HepG2 (cell line): ENCODE data around the gene NDUFB10. TPM values are rescaled to one million over a fixed set of nuclear protein-coding genes. Genes with fewer than 3 reads are reported as not detected.

Source experiments
- GTF2F1 ChIP-seq: fragments of 150-350 bp; IDR thresholded peaks from 2 replicates; pipeline ENCODE4 v1.6.1; 2014; ENCODE audit warnings: low read length
- KAT7 ChIP-seq: IDR thresholded peaks from 2 replicates; pipeline ENCODE4 v1.6.1; 2018; ENCODE audit warnings: borderline replicate concordance, missing compliant biosample characterization
- MLLT10 ChIP-seq: sonication (generic); formaldehyde crosslinking; IDR thresholded peaks from 2 replicates; pipeline ENCODE4 v1.4.0; 2020; ENCODE audit warnings: missing genetic modification reagents
- POLR2A ChIP-seq, 2 experiments: IDR thresholded peaks; 2 replicates each; pipeline ENCODE4 v1.6.1; 2011; ENCODE audit warnings: low read depth in 2 of 2, low read length in 2 of 2, mild to moderate bottlenecking in 1 of 2, moderate library complexity in 1 of 2; ENCODE audit not compliant: insufficient read depth in 1 of 2
- SCMH1 ChIP-seq: sonication (generic); formaldehyde crosslinking; IDR thresholded peaks from 2 replicates; pipeline ENCODE4 v1.9.0; 2021; ENCODE audit warnings: missing genetic modification reagents, mild to moderate bottlenecking, borderline replicate concordance
- SP140L ChIP-seq: sonication (generic); formaldehyde crosslinking; IDR thresholded peaks from 2 replicates; pipeline ENCODE4 v1.4.0; 2020; ENCODE audit warnings: missing genetic modification reagents, borderline replicate concordance
- TARDBP ChIP-seq: sonication (generic); formaldehyde crosslinking; IDR thresholded peaks from 2 replicates; pipeline ENCODE4 v1.8.0; 2022; ENCODE audit warnings: mild to moderate bottlenecking, missing genetic modification reagents
- ZFP41 ChIP-seq: sonication (generic); formaldehyde crosslinking; IDR thresholded peaks from 2 replicates; pipeline ENCODE4 v1.4.0; 2020; ENCODE audit warnings: mild to moderate bottlenecking, missing genetic modification reagents, borderline replicate concordance
- ZMYM3 ChIP-seq: sonication (generic); formaldehyde crosslinking; IDR thresholded peaks from 2 replicates; pipeline ENCODE4 v1.5.1; 2020; ENCODE audit warnings: mild to moderate bottlenecking, missing genetic modification reagents
- ZNF354B ChIP-seq: sonication (generic); formaldehyde crosslinking; IDR thresholded peaks from 2 replicates; pipeline ENCODE4 v1.8.0; 2022; ENCODE audit warnings: mild to moderate bottlenecking, missing genetic modification reagents
- ZNF484 ChIP-seq: sonication (generic); formaldehyde crosslinking; IDR thresholded peaks from 2 replicates; pipeline ENCODE4 v1.5.1; 2020; ENCODE audit warnings: mild to moderate bottlenecking, low read depth, missing genetic modification reagents, borderline replicate concordance
- ZNF572 ChIP-seq: sonication (generic); formaldehyde crosslinking; IDR thresholded peaks from 2 replicates; pipeline ENCODE4 v1.5.1; 2020; ENCODE audit warnings: mild to moderate bottlenecking, missing genetic modification reagents
- ZZZ3 ChIP-seq: sonication (generic); formaldehyde crosslinking; IDR thresholded peaks from 2 replicates; pipeline ENCODE4 v1.4.0; 2020; ENCODE audit warnings: missing genetic modification reagents, mild to moderate bottlenecking, borderline replicate concordance
- polyA plus RNA-seq, 8 experiments: library from polyadenylated mRNA; depleted of rRNA in 3 of 8; stranded (reverse) in 7 of 8; unstranded in 1 of 8; fragments of >200 nt; fragmentation: Illumina TruSeq in 4 of 8; extraction: Trizol in 4 of 8; gene quantifications; 2 replicates each; pipeline versions ENCODE4 v1.2.1 to v1.2.3, GENCODE V29; 2011 to 2016; ENCODE audit warnings: low read depth in 4 of 8, missing spikeins in 1 of 8, mixed read lengths in 1 of 8; ENCODE audit not compliant: insufficient read depth in 1 of 8
- total RNA-seq, 5 experiments: library from RNA; depleted of rRNA; stranded (reverse); fragments of >200 nt; fragmentation: Illumina TruSeq; extraction: Trizol; gene quantifications; 2 replicates each; pipeline ENCODE4 v1.2.3, GENCODE V29; 2016; ENCODE audit warnings: low read depth in 1 of 5
- TF ChIP-seq, protein P1 (sequence below): sonication (generic); formaldehyde crosslinking; IDR thresholded peaks from 2 replicates; pipeline ENCODE4 v1.9.0; 2022; ENCODE audit warnings: low read depth, missing genetic modification reagents
- TF ChIP-seq, protein P2 (sequence below): sonication (generic); formaldehyde crosslinking; IDR thresholded peaks from 2 replicates; pipeline ENCODE4 v1.9.0; 2022; ENCODE audit warnings: missing genetic modification reagents, mild to moderate bottlenecking, borderline replicate concordance
- TF ChIP-seq, protein P3 (sequence below): sonication (generic); formaldehyde crosslinking; IDR thresholded peaks from 2 replicates; pipeline ENCODE4 v1.9.0; 2021; ENCODE audit warnings: mild to moderate bottlenecking, missing genetic modification reagents
- TF ChIP-seq, protein P4 (sequence below): sonication (generic); formaldehyde crosslinking; conservative IDR thresholded peaks from 2 replicates; pipeline ENCODE4 v1.4.0; 2020; ENCODE audit warnings: missing genetic modification reagents

The NDUFB10 gene
- total and polyA plus RNA-seq, 2 of the 13 experiments (the other 11 are each of a cell fraction or from before 2014, with no cell fraction given): 68.6 to 157 TPM

DNA sequence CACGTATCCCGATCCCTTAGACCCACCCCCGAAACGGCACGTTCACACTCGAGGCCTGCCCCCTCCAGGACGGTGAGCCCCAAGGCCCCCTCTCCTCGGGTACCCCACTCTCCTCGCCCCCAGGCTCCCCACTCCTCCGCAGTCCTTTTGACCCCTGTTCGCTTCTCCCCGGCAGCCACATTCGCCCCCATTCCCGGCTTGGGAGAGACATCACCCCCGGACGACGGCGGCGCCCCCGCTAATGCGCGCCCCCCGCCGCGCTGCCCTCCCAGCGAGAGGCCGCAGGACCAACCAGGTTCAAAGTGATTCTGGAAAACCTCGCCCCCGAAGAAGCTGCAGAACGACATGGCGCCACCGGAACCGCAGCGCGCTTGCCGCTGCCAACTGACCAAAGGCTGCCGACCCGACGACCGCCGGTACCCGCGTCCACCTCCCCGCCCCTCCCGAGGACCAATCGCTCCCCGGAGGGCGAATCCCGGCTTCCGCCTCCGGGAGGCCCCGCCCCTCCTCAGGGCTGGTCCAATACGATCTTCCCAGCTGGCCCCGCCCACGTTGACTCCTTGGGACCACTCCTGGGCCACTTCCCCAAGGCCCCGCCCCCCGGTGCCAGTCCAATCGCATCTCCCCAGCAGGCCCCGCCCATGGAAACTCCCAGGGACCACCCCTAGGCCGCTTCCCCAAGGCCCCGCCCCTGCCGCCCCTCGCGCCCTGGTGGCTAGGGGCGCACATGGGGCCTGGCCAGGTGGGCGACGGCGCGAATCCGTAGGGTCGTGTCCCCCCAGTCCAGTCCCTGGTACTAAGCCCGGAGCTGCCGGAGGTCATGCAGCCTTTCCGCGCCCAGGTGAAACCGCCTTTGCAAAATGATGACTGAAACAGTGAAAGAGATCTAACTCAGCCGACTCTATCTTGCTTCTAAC is 16.3 kb upstream of the NDUFB10 start, which contains the start of gene MSRB1 (continued):
- TF ChIP-seq, protein P1, sequence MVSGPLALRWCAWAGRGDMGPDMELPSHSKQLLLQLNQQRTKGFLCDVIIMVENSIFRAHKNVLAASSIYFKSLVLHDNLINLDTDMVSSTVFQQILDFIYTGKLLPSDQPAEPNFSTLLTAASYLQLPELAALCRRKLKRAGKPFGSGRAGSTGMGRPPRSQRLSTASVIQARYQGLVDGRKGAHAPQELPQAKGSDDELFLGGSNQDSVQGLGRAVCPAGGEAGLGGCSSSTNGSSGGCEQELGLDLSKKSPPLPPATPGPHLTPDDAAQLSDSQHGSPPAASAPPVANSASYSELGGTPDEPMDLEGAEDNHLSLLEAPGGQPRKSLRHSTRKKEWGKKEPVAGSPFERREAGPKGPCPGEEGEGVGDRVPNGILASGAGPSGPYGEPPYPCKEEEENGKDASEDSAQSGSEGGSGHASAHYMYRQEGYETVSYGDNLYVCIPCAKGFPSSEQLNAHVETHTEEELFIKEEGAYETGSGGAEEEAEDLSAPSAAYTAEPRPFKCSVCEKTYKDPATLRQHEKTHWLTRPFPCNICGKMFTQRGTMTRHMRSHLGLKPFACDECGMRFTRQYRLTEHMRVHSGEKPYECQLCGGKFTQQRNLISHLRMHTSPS (CRISPR knock-in tag): 0 out of 2 replicates have a peak, but pooled peaks have one; percentile 25
- TF ChIP-seq KAT7 (no peak; the same call in 1 of the 2 replicates), ZNF572 (no peak), ZMYM3 (CRISPR knock-in tag) (no peak; the same call in 1 of the 2 replicates), GTF2F1 (no peak), ZFP41 (CRISPR knock-in tag) (no peak), SCMH1 (CRISPR knock-in tag) (no peak), MLLT10 (no peak), ZZZ3 (CRISPR knock-in tag) (no peak), SP140L (CRISPR knock-in tag) (no peak), ZNF354B (CRISPR knock-in tag) (no peak), POLR2A (IDR thresholded peaks at IDR 0.05; ENCODE audit: insufficient read depth in 1 of 2, low read depth in 2 of 2, low read length in 2 of 2) (peak; percentile 95), TARDBP (CRISPR knock-in tag) (no peak), ZNF484 (no peak)
- TF ChIP-seq, protein P2, sequence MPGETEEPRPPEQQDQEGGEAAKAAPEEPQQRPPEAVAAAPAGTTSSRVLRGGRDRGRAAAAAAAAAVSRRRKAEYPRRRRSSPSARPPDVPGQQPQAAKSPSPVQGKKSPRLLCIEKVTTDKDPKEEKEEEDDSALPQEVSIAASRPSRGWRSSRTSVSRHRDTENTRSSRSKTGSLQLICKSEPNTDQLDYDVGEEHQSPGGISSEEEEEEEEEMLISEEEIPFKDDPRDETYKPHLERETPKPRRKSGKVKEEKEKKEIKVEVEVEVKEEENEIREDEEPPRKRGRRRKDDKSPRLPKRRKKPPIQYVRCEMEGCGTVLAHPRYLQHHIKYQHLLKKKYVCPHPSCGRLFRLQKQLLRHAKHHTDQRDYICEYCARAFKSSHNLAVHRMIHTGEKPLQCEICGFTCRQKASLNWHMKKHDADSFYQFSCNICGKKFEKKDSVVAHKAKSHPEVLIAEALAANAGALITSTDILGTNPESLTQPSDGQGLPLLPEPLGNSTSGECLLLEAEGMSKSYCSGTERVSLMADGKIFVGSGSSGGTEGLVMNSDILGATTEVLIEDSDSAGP: peak; percentile 71; the same call in 1 of the 2 replicates
- TF ChIP-seq, protein P3, sequence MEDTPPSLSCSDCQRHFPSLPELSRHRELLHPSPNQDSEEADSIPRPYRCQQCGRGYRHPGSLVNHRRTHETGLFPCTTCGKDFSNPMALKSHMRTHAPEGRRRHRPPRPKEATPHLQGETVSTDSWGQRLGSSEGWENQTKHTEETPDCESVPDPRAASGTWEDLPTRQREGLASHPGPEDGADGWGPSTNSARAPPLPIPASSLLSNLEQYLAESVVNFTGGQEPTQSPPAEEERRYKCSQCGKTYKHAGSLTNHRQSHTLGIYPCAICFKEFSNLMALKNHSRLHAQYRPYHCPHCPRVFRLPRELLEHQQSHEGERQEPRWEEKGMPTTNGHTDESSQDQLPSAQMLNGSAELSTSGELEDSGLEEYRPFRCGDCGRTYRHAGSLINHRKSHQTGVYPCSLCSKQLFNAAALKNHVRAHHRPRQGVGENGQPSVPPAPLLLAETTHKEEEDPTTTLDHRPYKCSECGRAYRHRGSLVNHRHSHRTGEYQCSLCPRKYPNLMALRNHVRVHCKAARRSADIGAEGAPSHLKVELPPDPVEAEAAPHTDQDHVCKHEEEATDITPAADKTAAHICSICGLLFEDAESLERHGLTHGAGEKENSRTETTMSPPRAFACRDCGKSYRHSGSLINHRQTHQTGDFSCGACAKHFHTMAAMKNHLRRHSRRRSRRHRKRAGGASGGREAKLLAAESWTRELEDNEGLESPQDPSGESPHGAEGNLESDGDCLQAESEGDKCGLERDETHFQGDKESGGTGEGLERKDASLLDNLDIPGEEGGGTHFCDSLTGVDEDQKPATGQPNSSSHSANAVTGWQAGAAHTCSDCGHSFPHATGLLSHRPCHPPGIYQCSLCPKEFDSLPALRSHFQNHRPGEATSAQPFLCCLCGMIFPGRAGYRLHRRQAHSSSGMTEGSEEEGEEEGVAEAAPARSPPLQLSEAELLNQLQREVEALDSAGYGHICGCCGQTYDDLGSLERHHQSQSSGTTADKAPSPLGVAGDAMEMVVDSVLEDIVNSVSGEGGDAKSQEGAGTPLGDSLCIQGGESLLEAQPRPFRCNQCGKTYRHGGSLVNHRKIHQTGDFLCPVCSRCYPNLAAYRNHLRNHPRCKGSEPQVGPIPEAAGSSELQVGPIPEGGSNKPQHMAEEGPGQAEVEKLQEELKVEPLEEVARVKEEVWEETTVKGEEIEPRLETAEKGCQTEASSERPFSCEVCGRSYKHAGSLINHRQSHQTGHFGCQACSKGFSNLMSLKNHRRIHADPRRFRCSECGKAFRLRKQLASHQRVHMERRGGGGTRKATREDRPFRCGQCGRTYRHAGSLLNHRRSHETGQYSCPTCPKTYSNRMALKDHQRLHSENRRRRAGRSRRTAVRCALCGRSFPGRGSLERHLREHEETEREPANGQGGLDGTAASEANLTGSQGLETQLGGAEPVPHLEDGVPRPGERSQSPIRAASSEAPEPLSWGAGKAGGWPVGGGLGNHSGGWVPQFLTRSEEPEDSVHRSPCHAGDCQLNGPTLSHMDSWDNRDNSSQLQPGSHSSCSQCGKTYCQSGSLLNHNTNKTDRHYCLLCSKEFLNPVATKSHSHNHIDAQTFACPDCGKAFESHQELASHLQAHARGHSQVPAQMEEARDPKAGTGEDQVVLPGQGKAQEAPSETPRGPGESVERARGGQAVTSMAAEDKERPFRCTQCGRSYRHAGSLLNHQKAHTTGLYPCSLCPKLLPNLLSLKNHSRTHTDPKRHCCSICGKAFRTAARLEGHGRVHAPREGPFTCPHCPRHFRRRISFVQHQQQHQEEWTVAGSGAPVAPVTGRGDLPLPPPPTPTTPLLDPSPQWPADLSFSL (CRISPR knock-in tag): no peak; the same call in 1 of the 2 replicates
- TF ChIP-seq, protein P4, sequence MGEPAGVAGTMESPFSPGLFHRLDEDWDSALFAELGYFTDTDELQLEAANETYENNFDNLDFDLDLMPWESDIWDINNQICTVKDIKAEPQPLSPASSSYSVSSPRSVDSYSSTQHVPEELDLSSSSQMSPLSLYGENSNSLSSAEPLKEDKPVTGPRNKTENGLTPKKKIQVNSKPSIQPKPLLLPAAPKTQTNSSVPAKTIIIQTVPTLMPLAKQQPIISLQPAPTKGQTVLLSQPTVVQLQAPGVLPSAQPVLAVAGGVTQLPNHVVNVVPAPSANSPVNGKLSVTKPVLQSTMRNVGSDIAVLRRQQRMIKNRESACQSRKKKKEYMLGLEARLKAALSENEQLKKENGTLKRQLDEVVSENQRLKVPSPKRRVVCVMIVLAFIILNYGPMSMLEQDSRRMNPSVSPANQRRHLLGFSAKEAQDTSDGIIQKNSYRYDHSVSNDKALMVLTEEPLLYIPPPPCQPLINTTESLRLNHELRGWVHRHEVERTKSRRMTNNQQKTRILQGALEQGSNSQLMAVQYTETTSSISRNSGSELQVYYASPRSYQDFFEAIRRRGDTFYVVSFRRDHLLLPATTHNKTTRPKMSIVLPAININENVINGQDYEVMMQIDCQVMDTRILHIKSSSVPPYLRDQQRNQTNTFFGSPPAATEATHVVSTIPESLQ (CRISPR knock-in tag): no peak
